ENCODE results near the gene KCTD1.

Gene KCTD1

GRCh38 chr18:26548415-26549262 is at the start of gene KCTD1:
KCTD1 (minus strand) TSS chr18:26548553; CDS start chr18:26548536, 17 bp downstream.
- peak; percentile 75 for DNase-seq (ENCODE audit: low spot score)

- DNase-seq (ENCODE audit: low spot score): no peak
Observed at GRCh38 chr18:26593365-26594320, 45.3 kb upstream of the KCTD1 start.

GRCh38 chr18:26584745-26585144 is 36.4 kb upstream of the KCTD1 start:
- no peak for DNase-seq (ENCODE audit: low spot score)

GRCh38 chr18:26579941-26580618 is 31.7 kb upstream of the KCTD1 start:
- no peak for DNase-seq (ENCODE audit: low spot score)

- DNase-seq (ENCODE audit: low spot score): no peak
Observed at GRCh38 chr18:26575865-26576217, 27.5 kb upstream of the KCTD1 start.

- DNase-seq (ENCODE audit: low spot score): no peak
Observed at GRCh38 chr18:26574958-26575864, 26.9 kb upstream of the KCTD1 start.

GRCh38 chr18:26568926-26569665 is 20.7 kb upstream of the KCTD1 start:
- peak; percentile 90 for DNase-seq (ENCODE audit: low spot score)

GRCh38 chr18:26568513-26568912 is 20.2 kb upstream of the KCTD1 start:
- no peak for DNase-seq (ENCODE audit: low spot score)

- DNase-seq (ENCODE audit: low spot score): no peak
Observed at GRCh38 chr18:26566874-26567555, 18.7 kb upstream of the KCTD1 start.

GRCh38 chr18:26565514-26565913 is 17.2 kb upstream of the KCTD1 start:
- no peak for DNase-seq (ENCODE audit: low spot score)

- DNase-seq (ENCODE audit: low spot score): no peak
Observed at GRCh38 chr18:26563024-26563423, 14.7 kb upstream of the KCTD1 start.

- no peak for DNase-seq (ENCODE audit: low spot score)
Observed at GRCh38 chr18:26562568-26562967, 14.2 kb upstream of the KCTD1 start.

- no peak for DNase-seq (ENCODE audit: low spot score)
Observed at GRCh38 chr18:26561769-26562168, 13.4 kb upstream of the KCTD1 start.

- DNase-seq (ENCODE audit: low spot score): no peak
Observed at GRCh38 chr18:26556573-26556972, 8.2 kb upstream of the KCTD1 start.

GRCh38 chr18:26555804-26556553 is 7.6 kb upstream of the KCTD1 start:
- DNase-seq (ENCODE audit: low spot score): no peak

GRCh38 chr18:26553943-26554342 is 5.6 kb upstream of the KCTD1 start:
- no peak for DNase-seq (ENCODE audit: low spot score)

- DNase-seq (ENCODE audit: low spot score): no peak
Observed at GRCh38 chr18:26551695-26552081, 3.3 kb upstream of the KCTD1 start.

GRCh38 chr18:26550998-26551694 is 2.8 kb upstream of the KCTD1 start:
- DNase-seq (ENCODE audit: low spot score): no peak
